GM08714 (cell line): Measurements from ENCODE around the gene TMEM236.

Experiments
- H3K4me3 ChIP-seq: fragments of 200-500 bp; sonication (Bioruptor generic); 2 replicates; pipeline ENCODE4 v1.5.1; 2014; ENCODE audit warnings: mild to moderate bottlenecking, low read length, inconsistent platforms
- ZNF274 ChIP-seq: IDR thresholded peaks from 2 replicates; pipeline ENCODE4 v1.6.1; 2012; ENCODE audit warnings: mild to moderate bottlenecking, low read depth, low read length

TMEM236 gene

DNA sequence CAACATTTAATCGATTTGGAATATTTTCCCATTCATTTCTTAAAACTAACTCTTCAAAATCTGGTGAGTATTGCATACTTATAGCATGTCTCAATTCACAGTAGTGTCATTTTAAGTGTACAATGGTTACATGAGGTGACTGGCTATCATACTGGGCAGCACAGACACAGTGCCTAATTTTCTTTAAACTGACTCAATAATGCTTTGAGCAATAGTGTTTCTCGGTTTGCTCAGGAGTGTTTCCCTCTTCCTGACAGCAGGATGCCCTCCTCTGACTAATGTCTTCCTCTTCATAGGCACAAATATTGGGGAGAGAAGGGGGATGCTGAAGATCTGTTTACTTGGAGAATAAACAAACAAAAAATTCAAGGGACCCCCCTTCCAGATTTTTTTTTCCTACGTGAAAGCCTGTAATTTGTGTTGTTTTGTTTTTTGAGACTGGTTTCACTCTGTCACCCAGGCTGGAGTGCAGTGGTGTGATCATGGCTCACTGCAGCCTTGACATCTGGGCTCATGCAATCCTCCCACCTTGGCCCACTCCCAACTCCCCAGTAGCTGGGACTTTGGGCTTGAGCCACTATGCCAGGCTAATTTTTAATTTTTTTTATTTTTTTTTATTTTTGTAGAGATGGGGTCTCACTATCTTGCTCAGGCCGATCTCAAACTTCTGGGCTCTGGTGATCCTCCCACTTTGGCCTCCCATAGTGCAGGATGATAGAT, 59.3 kb downstream of the TMEM236 start:
- no peak overlapping the region for H3K4me3 ChIP-seq
- TF ChIP-seq ZNF274, result no peak

DNA sequence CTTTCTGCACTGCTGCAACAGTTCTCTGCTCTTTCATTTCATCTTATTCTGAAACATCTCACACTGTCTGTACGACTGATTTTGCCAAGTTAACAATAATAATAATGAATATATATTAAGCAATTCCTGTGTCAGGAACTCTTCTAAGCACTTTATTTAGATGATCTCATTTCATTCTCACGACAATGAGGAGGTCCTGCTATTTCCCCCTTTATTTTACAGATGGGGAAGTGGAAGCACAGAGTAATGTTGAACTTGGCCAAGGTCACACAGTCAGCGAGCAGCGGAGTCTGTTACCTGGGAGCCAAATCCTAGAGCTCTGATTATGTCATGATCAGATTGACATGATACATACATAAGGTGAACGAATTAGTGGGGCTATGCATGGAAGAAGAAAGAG, 63.0 kb downstream of the TMEM236 start:
- no peak overlapping the region for H3K4me3 ChIP-seq
- TF ChIP-seq ZNF274, result no peak

DNA sequence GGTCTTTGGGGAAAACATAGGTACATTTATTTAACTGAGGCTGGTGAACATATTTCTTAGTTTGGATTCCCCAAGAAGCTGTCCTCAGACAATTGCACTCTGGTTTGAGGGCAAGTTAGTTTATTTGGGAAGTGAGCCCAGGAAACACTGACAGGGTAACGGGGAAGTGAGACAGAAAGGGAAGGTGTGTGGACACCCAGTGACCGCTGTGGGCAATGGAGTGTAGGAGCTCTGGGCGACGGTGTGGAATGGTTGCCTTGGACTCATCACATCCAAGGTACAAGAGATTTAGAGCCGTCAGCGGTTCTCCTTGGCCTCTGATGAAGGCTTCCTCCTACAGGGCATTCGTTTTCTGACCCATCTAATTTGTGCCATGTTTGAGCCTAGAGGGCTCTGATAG, 64.2 kb downstream of the TMEM236 start:
- no peak overlapping the region for H3K4me3 ChIP-seq
- no peak for TF ChIP-seq ZNF274

DNA sequence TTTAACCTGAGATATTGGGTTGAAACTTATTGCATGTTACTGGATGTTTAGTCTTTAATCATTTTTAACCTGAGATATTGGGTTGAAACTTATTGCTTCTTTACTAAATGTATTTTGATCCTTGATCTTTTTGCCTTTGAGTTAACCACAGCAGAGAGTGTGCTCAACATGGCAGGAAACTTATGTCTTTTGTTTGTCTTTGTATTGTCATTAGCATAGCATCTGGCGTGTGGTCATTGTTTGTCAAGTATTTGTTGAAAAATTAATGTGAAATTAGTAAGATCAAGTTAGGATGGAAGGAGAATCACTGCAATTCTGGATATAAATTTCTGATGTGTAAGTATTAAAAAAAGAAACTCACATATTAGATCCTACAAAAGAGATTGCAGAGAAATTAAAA, 65.3 kb downstream of the TMEM236 start:
- H3K4me3 ChIP-seq, result no peak overlapping the region
- no peak for TF ChIP-seq ZNF274

DNA sequence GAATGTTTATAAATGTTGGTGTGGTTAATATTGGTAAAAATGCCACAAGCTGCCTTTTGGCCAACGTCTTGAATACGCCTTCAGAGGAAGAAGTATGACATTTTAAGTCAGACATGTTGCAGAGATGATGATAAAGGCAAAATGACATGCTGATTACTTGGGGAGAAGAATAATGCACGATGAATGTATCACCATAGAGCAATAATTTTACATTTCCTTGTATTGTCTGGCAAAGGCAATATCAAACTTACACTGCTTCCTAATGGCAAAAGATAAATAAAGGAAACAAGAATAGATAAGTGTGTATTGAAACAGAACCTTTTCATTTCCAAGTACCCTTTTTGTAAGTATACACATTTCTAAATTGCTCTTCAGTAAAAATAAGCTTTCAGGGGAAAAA, 65.8 kb downstream of the TMEM236 start:
- no peak overlapping the region for H3K4me3 ChIP-seq
- TF ChIP-seq ZNF274, result no peak

DNA sequence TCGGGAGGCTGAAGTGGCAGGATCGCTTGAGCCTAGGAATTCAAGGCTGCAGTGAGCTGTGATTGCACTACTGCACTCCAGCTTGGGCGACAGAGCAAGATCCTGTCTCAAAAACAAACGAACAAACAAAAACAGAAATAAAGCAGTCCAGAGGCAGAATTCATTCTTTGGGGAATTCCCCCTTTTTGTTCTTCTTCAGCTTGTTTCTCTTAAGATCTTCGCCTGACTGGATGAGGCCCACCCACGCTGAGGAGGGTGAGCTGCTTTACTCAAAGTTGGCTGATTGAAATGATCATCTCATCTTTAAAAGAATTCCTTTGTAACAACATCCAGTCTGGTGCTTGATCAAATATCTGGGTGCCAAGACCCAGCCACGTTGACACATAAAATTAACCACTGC, 67.8 kb downstream of the TMEM236 start:
- no peak overlapping the region for H3K4me3 ChIP-seq
- TF ChIP-seq ZNF274, result no peak

DNA sequence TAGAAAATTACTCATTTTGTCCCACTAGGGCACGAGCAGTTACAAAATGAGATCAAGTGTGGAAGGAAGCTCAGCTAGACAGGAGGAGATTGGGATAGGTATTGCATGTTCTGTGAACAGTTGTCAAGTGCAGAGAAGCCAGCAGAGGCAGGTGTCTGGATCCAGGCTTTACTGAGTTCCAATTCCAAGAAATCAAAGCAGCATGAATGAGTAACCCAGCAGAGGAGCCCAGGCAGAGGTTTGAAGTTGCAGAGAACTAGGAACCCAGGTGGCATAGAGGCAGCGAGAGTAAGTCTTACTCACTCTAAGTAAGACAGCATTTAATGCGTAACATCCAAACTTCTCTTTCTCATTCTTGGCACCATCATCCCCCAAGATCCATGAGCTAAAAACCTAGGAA, 68.9 kb downstream of the TMEM236 start:
- TF ChIP-seq ZNF274, result no peak
- no peak overlapping the region for H3K4me3 ChIP-seq

DNA sequence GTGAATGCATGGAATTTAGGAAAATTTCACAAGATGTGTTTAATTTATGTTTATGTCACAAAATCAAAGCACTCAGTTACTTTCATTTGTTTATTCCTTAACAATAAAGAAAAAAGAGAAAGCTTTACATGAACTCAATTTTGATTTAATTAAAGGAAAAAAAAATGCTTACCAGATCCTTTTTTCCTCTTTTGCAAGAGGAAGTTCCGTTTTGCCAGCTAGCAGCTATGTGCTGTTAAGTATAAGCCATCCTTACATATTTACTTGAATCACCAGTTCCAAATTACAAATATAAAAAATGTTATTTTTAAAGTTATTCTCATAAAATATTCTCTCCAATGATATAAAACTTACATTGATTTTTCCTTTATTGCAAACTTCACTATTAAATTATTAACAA, 69.9 kb downstream of the TMEM236 start:
- H3K4me3 ChIP-seq, result no peak overlapping the region
- no peak for TF ChIP-seq ZNF274

DNA sequence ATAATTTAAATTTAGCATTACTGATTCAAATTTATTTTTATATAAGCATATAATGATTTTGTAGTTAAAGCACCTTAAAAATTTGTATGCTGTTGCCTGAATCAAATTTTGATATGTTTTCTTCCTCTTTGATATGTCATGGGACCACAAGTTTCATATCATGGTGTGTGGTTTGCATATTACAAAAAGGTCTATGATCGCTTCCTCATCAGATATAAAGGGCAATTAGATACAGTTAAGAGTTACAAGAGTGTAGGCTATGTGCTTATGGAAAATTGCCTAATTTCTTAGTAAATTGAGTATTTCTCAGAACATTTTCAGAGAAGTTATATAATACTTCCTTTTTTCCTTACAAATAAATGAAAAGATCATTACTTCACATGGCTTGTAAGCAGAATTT, 79.3 kb downstream of the TMEM236 start:
- no peak overlapping the region for H3K4me3 ChIP-seq
- no peak for TF ChIP-seq ZNF274

DNA sequence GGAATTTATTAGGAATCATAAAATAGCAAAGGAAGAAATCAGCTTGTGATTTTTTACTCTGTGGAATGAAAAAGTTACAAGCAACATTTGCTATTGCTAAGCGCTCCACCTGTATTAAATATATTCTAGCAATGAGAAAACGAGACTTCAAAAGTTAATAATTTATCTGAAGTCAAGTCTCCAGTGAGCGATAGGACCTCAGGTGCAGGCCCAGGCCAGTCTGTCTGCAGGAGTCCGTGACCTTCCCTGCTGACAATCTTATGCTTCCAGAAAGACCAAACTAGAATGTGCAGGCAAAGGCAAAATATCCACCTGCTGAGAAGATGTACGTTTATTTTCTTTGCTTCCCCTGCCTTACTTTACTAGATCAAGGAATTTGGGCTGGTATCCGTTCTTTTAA, 79.9 kb downstream of the TMEM236 start:
- no peak overlapping the region for H3K4me3 ChIP-seq
- TF ChIP-seq ZNF274, result no peak

DNA sequence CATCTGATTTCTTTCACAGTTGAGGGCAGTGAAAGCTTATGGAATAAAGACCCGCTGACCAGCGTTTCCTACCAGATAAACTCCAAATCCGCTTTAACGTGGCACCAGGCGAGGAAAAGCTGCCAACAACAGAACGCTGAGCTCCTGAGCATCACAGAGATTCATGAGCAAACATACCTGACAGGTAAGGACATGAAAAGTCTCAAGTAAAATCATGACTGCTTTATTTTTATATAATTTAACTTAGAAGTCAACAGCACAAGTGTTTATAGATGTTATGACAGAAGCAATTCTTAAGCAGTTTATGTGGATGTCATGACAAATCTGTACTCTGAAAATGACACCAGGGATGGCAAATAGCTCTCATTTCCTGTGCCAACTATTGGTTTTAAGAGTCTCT, 81.7 kb downstream of the TMEM236 start:
- no peak overlapping the region for H3K4me3 ChIP-seq
- no peak for TF ChIP-seq ZNF274

DNA sequence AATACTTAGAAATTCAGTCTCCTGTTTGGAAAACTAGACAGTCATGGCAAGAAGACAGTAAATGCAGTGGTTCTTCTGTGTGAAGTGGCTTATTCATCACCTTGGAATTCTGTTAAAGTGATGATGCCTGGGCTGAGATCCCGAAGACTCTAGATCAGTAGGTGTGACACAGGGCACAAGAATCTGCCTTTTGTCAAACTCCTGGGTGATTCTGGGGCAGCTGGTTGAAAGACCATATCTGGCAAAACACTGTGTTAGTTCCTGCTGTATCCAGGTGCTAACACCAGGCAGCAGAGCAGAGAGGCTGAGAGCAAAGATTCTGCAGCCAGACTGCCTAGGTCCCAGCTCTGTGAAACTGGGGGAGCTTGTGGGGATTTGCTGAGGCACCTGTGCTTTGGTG, 83.7 kb downstream of the TMEM236 start:
- no peak for TF ChIP-seq ZNF274
- no peak overlapping the region for H3K4me3 ChIP-seq

DNA sequence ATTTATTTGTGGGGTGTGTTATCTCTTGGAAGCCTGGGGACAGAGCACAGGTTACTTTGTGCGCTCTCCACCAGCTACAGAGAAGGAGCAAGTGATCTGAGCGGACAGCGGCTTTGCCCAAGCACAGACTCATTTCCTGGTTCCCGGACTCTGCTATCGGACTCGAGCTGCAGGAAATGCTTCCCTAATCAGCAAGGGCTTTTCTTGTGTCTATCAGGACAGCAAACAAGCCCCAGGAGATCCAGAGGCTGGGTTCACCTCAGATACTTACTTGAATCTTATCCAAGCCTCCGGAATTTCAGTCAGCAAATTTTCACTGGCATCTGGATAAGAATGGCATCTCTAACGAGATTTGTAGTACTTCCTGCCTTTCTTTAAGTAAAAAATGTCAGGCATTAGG, 84.9 kb downstream of the TMEM236 start:
- no peak for TF ChIP-seq ZNF274
- no peak overlapping the region for H3K4me3 ChIP-seq

DNA sequence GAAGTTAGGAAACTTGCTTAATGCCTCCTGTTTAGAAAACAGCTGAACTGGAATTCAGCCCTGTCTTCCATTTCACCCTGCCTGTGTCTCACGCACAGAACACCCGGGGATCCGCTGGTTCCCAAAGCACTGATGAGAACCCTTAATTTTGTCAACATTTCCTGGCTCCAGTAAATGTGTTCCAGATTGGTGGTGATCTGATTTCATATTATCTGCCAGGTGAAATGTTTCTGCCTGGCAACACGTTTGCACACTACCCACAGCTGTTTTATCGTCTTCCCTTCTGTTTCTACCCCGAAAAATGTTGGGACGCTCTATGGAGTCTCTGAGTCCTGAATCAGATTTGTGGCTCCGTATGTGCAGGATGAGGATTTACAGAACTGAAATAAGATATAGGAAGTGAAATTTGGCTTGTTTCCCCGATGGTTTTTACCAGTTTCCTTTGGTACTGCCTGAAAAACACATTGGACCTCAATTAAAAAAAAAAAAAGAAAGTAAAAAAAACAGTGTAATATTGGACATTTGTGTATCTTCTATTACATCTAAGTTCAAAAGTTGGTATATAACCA, 86.2 kb downstream of the TMEM236 start:
- TF ChIP-seq ZNF274, result no peak
- no peak overlapping the region for H3K4me3 ChIP-seq

DNA sequence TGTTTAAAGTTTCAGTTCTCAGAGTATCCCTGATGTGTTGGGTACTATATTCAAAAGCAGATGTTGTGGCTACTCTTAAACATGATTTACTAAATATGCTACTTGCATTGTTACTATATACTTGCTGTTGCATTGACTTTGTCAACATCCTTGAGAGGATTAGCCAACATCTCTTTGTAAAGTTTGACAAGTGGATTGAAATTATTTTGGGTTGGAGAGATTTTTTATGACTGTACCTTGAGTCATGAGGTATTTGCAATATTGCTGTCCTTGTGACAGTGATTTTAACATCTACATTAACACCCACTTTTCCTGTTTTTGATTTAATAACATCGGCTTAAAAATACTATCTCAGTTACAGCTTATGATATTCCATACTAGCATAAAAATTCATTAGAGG, 89.0 kb downstream of the TMEM236 start:
- no peak for TF ChIP-seq ZNF274
- H3K4me3 ChIP-seq, result no peak overlapping the region

DNA sequence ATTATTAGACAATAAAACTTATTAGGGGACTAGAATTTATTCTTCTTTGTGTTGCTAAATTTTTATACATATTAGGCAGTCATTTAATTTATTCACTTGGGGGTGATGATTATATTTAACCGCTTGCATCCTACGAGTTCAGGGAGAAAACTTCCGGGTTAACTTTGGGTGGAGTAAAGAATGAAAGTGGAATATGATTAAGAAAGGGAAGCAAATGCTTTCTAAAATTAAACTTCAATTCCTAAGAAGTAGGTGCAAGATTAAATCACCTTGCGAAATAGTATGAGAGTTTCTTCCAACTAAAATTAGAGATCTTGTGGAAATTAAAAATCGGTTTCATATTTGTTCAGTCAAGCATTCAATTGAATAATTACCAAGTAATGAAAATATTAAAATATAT, 90.6 kb downstream of the TMEM236 start:
- TF ChIP-seq ZNF274, result no peak

More for the DNA sequence above, 90.6 kb downstream of the TMEM236 start:
- H3K4me3 ChIP-seq, result no peak overlapping the region
